Naive B cell (primary cell): ENCODE measurements around the gene ZCCHC10. TPM values are rescaled to one million over a fixed set of nuclear protein-coding genes. Genes with fewer than 3 reads are reported as not detected.
"Not testable (repeated sequence)": the region's sequence is repeated elsewhere in the genome, so short reads cannot be mapped to it uniquely, and the experiment has no call there.

Experiments used
- ATAC-seq, 2 donors: fragments of 150-1000 bp; cut with Tn5 transposase; 2 replicates each; pipeline ENCODE4 v1.10.0; 2021; ENCODE audit warnings: low read depth in 2 of 2, mild to moderate bottlenecking in 2 of 2, moderate library complexity in 2 of 2
- DNase-seq: peaks from one replicate; pipeline ENCODE4 v3.0.0; 2022
- H3K27ac Mint-ChIP-seq, 6 donors: one replicate each; pipeline ENCODE4 v1.8.0; 2020 to 2022; ENCODE audit warnings: mild to moderate bottlenecking in 6 of 6, mixed read lengths in 6 of 6, moderate library complexity in 5 of 6, inconsistent platforms in 2 of 6
- H3K27me3 Mint-ChIP-seq, 3 donors: one replicate each; pipeline ENCODE4 v1.8.0; 2021 to 2022; ENCODE audit warnings: mixed read lengths in 3 of 3, mild to moderate bottlenecking in 1 of 3
- H3K36me3 Mint-ChIP-seq, 2 donors: one replicate each; pipeline ENCODE4 v1.8.0; 2020 to 2022; ENCODE audit warnings: mixed read lengths in 2 of 2, inconsistent platforms in 1 of 2, mild to moderate bottlenecking in 1 of 2
- H3K4me1 Mint-ChIP-seq, 3 donors: one replicate each; pipeline ENCODE4 v1.8.0; 2020 to 2022; ENCODE audit warnings: mixed read lengths in 3 of 3, inconsistent platforms in 1 of 3, mild to moderate bottlenecking in 1 of 3, moderate library complexity in 1 of 3
- H3K4me3 Mint-ChIP-seq, 8 donors: one replicate each; pipeline ENCODE4 v1.8.0; 2020 to 2022; ENCODE audit warnings: mild to moderate bottlenecking in 8 of 8, mixed read lengths in 8 of 8, moderate library complexity in 8 of 8, inconsistent platforms in 2 of 8
- H3K9me3 Mint-ChIP-seq, 7 donors: one replicate each; pipeline ENCODE4 v1.8.0; 2020 to 2022; ENCODE audit warnings: mixed read lengths in 7 of 7, mild to moderate bottlenecking in 5 of 7, inconsistent platforms in 2 of 7, moderate library complexity in 1 of 7
- polyA plus RNA-seq, 6 donors: library from polyadenylated mRNA; unstranded; fragments of 300-500 nt; fragmentation: Illumina TruSeq; gene quantifications; one replicate each; pipeline ENCODE4 v1.2.3, GENCODE V29; 2021; ENCODE audit warnings: low read depth in 6 of 6

ZCCHC10 gene
- polyA plus RNA-seq, 6 donors from 2014 or later = 87.0 to 209 (median 123) TPM

DNA sequence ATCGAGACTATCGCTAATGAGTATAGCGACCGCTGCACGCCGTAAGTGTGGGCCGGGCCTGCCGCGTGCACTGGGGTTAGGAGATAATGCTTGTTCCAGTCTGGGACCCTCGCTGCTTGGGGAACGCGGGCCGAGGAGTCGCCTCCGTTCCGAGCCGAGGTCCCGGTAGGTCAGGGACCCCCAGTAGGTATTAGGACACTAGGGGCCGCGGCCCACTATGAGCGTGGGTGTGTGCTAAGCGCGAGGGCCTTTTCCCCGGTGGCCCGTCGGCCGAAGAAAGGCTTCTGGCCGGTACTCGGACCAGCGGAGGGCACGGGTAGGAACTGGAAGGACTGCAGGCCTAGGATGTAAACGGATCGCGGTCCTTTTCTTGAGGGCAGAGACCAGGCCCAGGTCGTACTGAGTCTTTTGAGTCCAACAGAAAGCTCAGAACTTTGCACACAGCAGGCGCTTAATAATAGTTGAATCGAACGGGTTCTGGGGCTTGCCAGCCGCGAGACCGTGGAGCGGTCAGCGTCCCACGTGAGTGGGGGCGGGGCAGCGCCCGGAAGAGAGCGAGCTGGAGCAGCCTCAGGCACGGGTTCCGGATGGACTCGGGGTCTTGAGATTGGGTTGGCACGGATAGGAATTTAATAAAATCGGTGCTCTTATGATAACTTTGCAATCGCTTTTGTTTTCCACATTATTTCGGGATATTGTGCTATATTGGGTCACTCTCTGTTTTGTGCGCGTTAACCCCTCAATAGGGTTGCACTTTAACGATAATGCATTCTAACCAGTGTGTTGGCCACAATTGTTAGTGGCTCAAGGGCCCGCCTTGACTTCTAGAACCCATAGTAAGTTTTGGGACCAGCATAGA lies 26.2 kb upstream of the ZCCHC10 start:
- H3K27ac Mint-ChIP-seq = peak overlapping the region; percentile 99 to 100 (median 99)
- H3K4me3 Mint-ChIP-seq = peak overlapping the region; percentile 93 to 99 (median 98)
- H3K9me3 Mint-ChIP-seq = no peaks in the 10 kb centered on the region
- DNase-seq (peak; percentile 24), ATAC-seq (no peak)
- H3K27me3 Mint-ChIP-seq = no peaks in the 10 kb centered on the region
- H3K4me1 Mint-ChIP-seq = peaks cover 55 to 77% (median 62%) of the 10 kb centered on the region in 3 donors
- no peaks in the 10 kb centered on the region for H3K36me3 Mint-ChIP-seq

DNA sequence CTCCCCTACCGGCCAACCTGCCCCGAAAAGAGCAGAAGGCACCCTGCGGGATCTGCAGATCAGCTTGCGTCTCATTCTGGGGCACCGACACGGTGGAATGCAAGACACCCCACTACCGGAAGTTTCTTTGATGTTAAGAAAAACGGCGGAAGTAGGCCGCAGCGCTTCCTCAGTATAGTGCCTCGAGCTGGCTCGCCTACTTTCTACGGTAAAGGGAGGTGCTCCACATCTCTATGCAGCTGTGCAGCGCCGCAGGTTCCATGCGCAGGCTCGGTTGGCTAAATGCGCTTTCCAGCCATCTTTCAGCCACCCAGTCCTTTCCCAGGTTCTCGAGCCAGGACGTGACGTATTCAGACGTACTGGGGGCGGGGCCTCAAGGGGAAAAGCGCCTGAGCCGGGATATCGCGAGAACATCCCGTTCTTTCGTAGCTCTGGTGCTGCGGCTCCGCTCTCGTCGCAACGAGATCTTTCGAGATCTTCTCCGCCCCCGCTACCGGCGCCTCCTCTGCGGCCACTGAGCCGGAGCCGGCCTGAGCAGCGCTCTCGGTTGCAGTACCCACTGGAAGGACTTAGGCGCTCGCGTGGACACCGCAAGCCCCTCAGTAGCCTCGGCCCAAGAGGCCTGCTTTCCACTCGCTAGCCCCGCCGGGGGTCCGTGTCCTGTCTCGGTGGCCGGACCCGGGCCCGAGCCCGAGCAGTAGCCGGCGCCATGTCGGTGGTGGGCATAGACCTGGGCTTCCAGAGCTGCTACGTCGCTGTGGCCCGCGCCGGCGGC lies 25.4 kb upstream of the ZCCHC10 start, which contains the start of gene HSPA4:
Gene HSPA4, plus strand, starts transcription at position 472 of the 775 bp plus-strand sequence. Its CDS starts 238 bp downstream, at position 710.
- Mint-ChIP-seq H3K4me3 (peak within 1 kb of the TSS; percentile 93 to 99 (median 98)), H3K27ac (peak within 1 kb of the TSS; percentile 99 to 100 (median 99)), H3K36me3 (no peaks in the 10 kb centered on the region), H3K27me3 (no peaks in the 10 kb centered on the region), H3K9me3 (no peaks in the 10 kb centered on the region), H3K4me1 (peaks cover 58 to 74% (median 60%) of the 10 kb centered on the region in 3 donors)
- DNase-seq (peak; percentile 98), ATAC-seq (peak; percentile 78 to 82)

DNA sequence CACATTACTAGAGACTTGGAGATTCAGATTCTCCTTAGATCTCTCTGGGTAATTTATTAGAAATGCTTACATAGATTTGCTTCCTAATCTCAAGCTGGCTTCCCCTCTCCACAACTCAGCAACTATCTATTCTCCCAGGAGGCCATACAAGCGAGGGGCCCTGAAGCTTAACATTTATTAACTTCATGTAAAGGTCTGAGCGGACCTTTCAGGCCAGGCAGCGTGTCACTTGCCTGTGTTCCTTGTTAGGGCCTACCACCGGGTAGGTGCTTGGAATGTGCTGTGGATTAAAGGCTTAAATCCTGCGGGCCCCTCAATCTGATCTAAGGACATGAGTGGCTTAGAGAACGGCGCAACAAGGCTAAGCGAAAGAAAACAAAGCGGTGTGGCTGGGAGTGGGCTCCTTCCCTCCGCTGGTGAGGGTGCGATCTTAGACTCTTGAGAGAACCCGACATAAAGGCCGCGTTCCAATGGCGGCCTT lies 24.8 kb upstream of the ZCCHC10 start:
- ATAC-seq (no peak), DNase-seq (no peak)
- Mint-ChIP-seq H3K4me1 (peaks cover 60 to 75% (median 63%) of the 10 kb centered on the region in 3 donors), H3K27me3 (no peaks in the 10 kb centered on the region), H3K4me3 (peak overlapping the region; percentile 93 to 99 (median 98)), H3K36me3 (no peaks in the 10 kb centered on the region), H3K27ac (peak overlapping the region; percentile 99 to 100 (median 99)), H3K9me3 (no peaks in the 10 kb centered on the region)

DNA sequence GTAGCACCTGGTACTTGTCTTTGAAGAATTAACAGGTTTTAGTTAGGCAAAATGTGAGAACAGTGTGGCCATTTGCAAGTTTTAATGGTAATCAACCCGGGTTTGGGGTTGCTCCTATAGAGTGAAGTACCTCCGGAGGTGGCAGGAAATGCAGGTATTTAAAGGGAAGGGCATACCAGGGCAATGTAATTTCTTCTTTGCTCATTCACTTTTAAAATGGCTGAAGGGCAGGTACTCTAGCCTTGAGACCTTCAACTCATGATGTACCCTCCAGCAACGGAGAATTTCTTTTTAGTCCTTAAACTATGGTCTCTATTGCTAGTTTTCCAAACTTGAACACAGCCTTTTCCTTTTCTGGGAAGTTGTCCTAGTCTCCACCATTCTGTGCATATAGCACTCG lies 24.2 kb upstream of the ZCCHC10 start:
- Mint-ChIP-seq H3K27me3 (no peaks in the 10 kb centered on the region), H3K4me1 (peaks cover 58 to 73% (median 61%) of the 10 kb centered on the region in 3 donors), H3K9me3 (no peaks in the 10 kb centered on the region), H3K27ac (peak overlapping the region; percentile 99 to 100 (median 99)), H3K36me3 (no peaks in the 10 kb centered on the region), H3K4me3 (peak overlapping the region; percentile 93 to 99 (median 98))
- DNase-seq = no peak
- ATAC-seq = no peak

DNA sequence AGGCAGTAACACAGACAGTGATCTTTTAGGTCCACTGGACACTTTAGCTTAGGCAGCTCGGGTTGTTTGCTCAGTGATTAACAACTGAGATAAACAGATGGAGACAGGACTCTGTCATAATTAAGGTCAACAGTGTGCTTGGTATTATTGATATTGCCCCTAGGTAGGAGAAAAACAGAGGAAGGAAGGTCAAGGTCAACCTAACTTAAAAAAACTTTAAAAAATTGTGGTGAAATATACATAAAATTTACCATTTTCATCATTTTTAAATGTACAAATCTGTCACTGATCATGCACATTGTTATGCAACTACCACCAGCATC lies 23.3 kb upstream of the ZCCHC10 start:
- H3K27me3 Mint-ChIP-seq = no peaks in the 10 kb centered on the region
- H3K4me3 Mint-ChIP-seq = peak overlapping the region in 3 of 8 donors; percentile 5 to 97 (median 55)
- DNase-seq (no peak), ATAC-seq (no peak)
- peaks cover 50 to 72% (median 55%) of the 10 kb centered on the region in 3 donors for H3K4me1 Mint-ChIP-seq
- no peaks in the 10 kb centered on the region for H3K9me3 Mint-ChIP-seq
- peak overlapping the region in 3 of 6 donors; percentile 12 to 99 (median 74) for H3K27ac Mint-ChIP-seq
- no peaks in the 10 kb centered on the region for H3K36me3 Mint-ChIP-seq

DNA sequence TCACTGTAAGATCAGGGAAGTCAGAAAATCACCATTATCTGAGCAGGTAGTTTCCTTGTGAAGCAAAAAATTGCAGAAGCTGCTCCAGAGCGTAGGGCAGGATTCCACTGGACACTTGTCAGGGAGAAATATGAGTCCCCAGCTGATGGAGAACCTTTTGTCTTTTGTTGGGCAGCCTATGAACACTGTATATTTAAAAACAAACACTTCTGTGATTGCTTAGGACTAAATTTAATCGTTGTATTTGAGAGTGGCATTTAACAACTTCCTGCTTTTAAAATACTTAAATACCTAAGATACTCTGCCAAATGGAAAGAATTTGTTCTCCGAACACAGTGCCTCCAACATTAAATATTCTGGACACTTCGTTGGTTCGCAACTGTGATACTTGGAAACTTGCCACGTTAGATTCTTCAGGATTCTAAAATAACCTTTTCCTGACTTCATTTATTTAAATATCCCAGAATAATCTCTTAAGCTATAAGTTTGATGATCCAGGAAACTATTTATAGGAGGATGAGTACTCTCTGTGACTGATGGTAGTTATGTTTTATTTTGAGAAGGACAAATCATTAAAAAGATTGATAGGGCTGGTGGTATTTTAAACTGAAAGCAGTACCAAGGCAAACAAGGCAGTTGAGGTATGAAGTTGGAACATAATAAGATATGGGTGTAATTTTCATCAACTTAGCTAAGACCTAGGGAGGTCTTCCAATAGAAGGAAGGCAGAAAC lies 22.8 kb upstream of the ZCCHC10 start:
- DNase-seq (no peak), ATAC-seq (no peak)
- no peaks in the 10 kb centered on the region for H3K9me3 Mint-ChIP-seq
- H3K36me3 Mint-ChIP-seq = no peaks in the 10 kb centered on the region
- H3K27me3 Mint-ChIP-seq = no peaks in the 10 kb centered on the region
- H3K4me1 Mint-ChIP-seq = peaks cover 47 to 67% (median 56%) of the 10 kb centered on the region in 3 donors
- peak overlapping the region in 4 of 6 donors; percentile 14 to 99 (median 47) for H3K27ac Mint-ChIP-seq
- H3K4me3 Mint-ChIP-seq = peak overlapping the region in 4 of 8 donors; percentile 5 to 97 (median 44)

DNA sequence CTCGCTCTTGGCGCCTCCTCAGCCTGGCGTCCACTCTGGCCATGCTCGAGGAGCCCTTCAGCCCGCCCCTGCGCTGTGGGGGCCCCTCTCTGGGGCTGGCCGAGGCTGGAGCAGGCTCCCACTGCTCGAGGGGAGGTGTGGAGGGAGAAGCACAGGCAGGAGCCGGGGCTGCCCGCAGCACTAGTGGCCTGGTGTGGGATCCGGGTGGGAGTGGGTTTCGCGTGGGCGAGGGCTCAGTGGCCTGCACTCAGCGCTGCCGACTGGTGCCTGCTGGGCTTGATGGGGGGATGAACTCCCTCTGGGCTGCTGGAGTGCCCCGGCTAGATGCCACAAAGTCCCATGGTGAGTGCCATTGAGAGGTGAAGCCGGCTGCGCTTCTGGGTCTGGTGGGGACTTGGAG lies 21.1 kb upstream of the ZCCHC10 start:
- peaks cover 41 to 51% (median 42%) of the 10 kb centered on the region in 3 donors for H3K4me1 Mint-ChIP-seq
- DNase-seq (no peak), ATAC-seq (no peak)
- H3K4me3 Mint-ChIP-seq = no peak overlapping the region
- H3K9me3 Mint-ChIP-seq = no peaks in the 10 kb centered on the region
- no peaks in the 10 kb centered on the region for H3K27me3 Mint-ChIP-seq
- H3K27ac Mint-ChIP-seq = peak overlapping the region in 3 of 6 donors; percentile 44 to 86 (median 63)
- H3K36me3 Mint-ChIP-seq = no peaks in the 10 kb centered on the region

DNA sequence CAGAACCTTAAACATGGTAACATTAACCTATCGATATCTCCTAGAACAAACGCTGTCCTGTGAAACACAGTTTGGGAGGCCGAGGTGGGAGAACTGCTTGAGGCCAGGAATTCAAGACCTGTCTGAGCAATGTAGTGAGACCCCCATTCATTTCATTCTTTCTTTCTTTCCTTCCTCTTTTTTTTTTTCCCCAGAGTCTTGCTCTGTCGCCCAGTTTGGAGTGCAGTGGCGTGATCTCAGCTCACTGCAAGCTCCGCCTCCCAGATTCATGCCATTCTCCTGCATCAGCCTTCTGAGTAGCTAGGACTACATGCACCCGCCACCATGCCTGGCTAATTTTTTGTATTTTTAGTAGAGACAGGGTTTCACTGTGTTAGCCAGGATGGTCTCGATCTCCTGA lies 20.2 kb upstream of the ZCCHC10 start:
- not testable (repeated sequence) for H3K36me3 Mint-ChIP-seq, DNase-seq, H3K27me3 Mint-ChIP-seq, ATAC-seq, H3K9me3 Mint-ChIP-seq
- H3K4me1 Mint-ChIP-seq = peaks cover 42 to 53% (median 45%) of the 10 kb centered on the region in 3 donors
- peak overlapping the region in 6 of 8 donors; percentile 57 to 82 (median 71) for H3K4me3 Mint-ChIP-seq
- peak overlapping the region; percentile 31 to 86 (median 74) for H3K27ac Mint-ChIP-seq

DNA sequence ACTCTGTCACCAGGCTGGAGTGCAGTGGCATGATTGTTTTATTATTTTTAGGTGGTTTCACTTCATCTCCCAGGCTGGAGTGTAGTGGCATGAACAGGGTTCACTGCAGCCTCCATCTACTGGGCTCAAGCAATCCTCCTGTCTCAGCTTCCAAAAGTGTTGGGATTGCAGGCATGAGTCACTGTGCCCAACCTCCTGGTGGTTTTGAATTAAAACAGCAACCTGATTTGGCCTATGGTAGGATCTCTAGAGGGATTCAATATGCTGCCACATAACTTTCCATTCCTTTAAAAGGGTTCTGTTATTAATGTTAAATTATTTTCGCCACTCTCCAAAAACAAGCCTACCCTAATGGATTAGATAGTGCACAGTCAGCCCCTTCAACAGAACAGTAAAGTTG lies 15.6 kb upstream of the ZCCHC10 start:
- no peak for DNase-seq
- Mint-ChIP-seq H3K4me1 (peaks cover 20 to 31% (median 29%) of the 10 kb centered on the region in 3 donors), H3K36me3 (no peaks in the 10 kb centered on the region), H3K4me3 (no peak overlapping the region), H3K9me3 (no peaks in the 10 kb centered on the region), H3K27ac (no peak overlapping the region), H3K27me3 (no peaks in the 10 kb centered on the region)
- no peak for ATAC-seq

DNA sequence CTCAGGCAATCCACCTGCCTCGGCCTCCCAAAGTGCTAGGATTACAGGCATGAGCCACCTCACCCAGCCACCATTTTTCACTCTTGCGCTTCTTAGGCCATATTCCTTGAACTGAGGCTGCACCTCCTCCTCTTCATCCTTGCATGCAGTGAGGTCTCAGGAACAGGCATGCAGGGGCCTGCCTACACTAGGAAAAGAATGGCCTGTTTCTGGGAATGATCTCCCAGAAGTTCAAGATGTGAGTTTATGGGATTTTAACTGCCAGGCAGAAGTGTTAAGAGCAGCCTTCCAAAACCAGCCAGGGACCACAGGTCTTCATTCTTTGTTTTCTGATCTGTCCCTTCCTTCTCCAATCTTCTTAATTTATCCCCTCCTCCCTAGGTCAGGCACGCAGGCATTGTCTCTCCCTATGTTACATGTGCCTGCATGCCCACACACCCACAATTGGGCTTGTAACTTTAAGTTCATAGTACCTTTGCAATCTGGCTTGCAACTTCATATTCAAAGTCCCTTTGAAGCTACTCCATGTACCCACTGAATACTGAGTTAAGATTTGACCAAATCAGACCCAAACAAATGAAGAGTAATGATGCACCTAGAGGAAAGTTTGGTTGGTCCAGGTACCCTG lies 14.9 kb upstream of the ZCCHC10 start:
- ATAC-seq (no peak), DNase-seq (no peak)
- Mint-ChIP-seq H3K27me3 (no peaks in the 10 kb centered on the region), H3K4me1 (peaks cover 16 to 25% (median 24%) of the 10 kb centered on the region in 3 donors), H3K4me3 (peak overlapping the region in 1 of 8 donors; percentile 54), H3K9me3 (no peaks in the 10 kb centered on the region), H3K27ac (peak overlapping the region in 3 of 6 donors; percentile 39 to 95 (median 57)), H3K36me3 (no peaks in the 10 kb centered on the region)

DNA sequence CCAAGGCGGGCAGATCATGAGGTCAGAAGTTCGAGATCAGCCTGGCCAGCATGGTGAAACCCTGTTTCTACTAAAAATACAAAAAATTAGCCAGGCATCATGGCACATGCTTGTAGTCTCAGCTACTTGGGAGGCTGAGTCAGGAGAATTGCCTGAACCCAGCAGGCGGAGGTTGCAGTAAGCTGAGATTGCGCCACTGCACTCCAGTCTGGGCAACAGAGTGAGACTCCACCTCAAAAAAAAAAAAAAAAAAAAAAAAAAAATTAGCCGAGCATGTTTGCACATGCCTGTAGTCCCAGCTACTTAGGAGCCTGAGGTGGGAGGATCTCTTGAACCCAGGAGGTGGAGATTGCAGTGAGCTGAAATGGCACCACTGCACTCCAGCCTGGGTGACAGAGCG lies 10.3 kb upstream of the ZCCHC10 start:
- H3K36me3 Mint-ChIP-seq, H3K27me3 Mint-ChIP-seq, H3K9me3 Mint-ChIP-seq, H3K4me3 Mint-ChIP-seq, DNase-seq, ATAC-seq: not testable (repeated sequence)
- Mint-ChIP-seq H3K4me1 (peaks cover 29 to 55% (median 39%) of the 10 kb centered on the region in 3 donors), H3K27ac (peak overlapping the region in 1 of 6 donors; percentile 95)

DNA sequence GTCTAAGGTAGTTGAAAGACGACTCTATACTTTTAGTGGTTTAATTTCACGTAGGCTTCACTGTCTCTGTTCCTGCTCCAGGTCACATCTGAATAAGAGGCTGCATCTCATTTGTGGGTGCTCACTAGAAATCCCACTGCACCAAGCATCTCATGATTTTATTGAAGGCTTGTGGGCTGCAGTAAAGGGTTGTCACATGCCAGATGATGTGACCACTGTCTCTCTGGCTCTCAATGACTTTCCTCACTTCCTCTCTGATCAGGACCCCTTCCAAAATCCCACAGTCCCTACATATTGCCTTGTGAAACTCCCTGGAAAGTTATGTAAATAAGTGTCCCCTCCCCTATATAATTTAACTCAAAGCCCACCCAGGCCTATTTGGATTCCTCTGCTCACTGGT lies 8.9 kb upstream of the ZCCHC10 start:
- H3K9me3 Mint-ChIP-seq = peaks cover 0 to 3% (median 0%) of the 10 kb centered on the region in 7 donors
- no peaks in the 10 kb centered on the region for H3K27me3 Mint-ChIP-seq
- ATAC-seq = no peak
- H3K4me3 Mint-ChIP-seq = peak overlapping the region; percentile 6 to 74 (median 54)
- DNase-seq = peak; percentile 29
- no peaks in the 10 kb centered on the region for H3K36me3 Mint-ChIP-seq
- peak overlapping the region; percentile 18 to 97 (median 84) for H3K27ac Mint-ChIP-seq
- peaks cover 29 to 60% (median 39%) of the 10 kb centered on the region in 3 donors for H3K4me1 Mint-ChIP-seq
